MCF 10A (cell line): ENCODE data around the gene PKNOX2. TPM values are rescaled to one million over a fixed set of nuclear protein-coding genes. Genes with fewer than 3 reads are reported as not detected.

Experiments used
- Bru-seq: library from RNA; stranded (reverse); fragments of 400-500 nt; gene quantifications from one replicate; lab custom pipeline; 2021; lab: Mats Ljungman, UMichigan
- BruChase-seq, 2 experiments: library from RNA; stranded (reverse); fragments of 400-500 nt; gene quantifications; one replicate each; lab custom pipeline; 2021; lab: Mats Ljungman, UMichigan
- BruUV-seq: library from RNA; stranded (reverse); fragments of 400-500 nt; replicated peaks from 2 replicates; lab custom pipeline; 2021; lab: Mats Ljungman, UMichigan
- CTCF ChIA-PET: fragments of 300-600 bp; sonication (Branson Sonifier 250); formaldehyde crosslinking; extraction: SDS; loops from one replicate; lab custom pipeline; 2021; ENCODE audit warnings: antibody characterized with exemption, inconsistent platforms; lab: Yijun Ruan, JAX
- POLR2A ChIA-PET: fragments of 300-600, 350-650 bp; sonication (Branson Sonifier 250); formaldehyde crosslinking; extraction: SDS; loops from one replicate; lab custom pipeline; 2020; ENCODE audit warnings: antibody characterized with exemption, inconsistent platforms; lab: Yijun Ruan, JAX
- DNase-seq: peaks from one replicate; pipeline ENCODE4 v3.0.0-alpha.2; 2018; ENCODE audit not compliant: unreplicated experiment
- H3K27ac Mint-ChIP-seq: one replicate; pipeline ENCODE4 v1.8.0; 2022; ENCODE audit warnings: mild to moderate bottlenecking, low read depth, mixed read lengths; ENCODE audit not compliant: unreplicated experiment
- H3K27me3 Mint-ChIP-seq: one replicate; pipeline ENCODE4 v1.8.0; 2022; ENCODE audit warnings: mixed read lengths; ENCODE audit not compliant: insufficient read depth, unreplicated experiment
- H3K36me3 Mint-ChIP-seq: one replicate; pipeline ENCODE4 v1.8.0; 2022; ENCODE audit warnings: mild to moderate bottlenecking, moderate library complexity, mixed read lengths; ENCODE audit not compliant: insufficient read depth, unreplicated experiment
- H3K4me1 Mint-ChIP-seq: one replicate; pipeline ENCODE4 v1.8.0; 2022; ENCODE audit warnings: mixed read lengths; ENCODE audit not compliant: insufficient read depth, unreplicated experiment
- H3K4me3 Mint-ChIP-seq: one replicate; pipeline ENCODE4 v1.8.0; 2022; ENCODE audit warnings: mild to moderate bottlenecking, moderate library complexity, mixed read lengths; ENCODE audit not compliant: unreplicated experiment
- H3K9me3 Mint-ChIP-seq: one replicate; pipeline ENCODE4 v1.8.0; 2022; ENCODE audit warnings: mixed read lengths; ENCODE audit not compliant: unreplicated experiment
- CTCF ChIP-seq: fragments of 200-600 bp; IDR thresholded peaks from one replicate; pipeline ENCODE4 v1.8.0; 2022; ENCODE audit warnings: antibody characterized with exemption, mild to moderate bottlenecking; ENCODE audit not compliant: unreplicated experiment
- intact Hi-C: fragments of 100-400 bp; cut with micrococcal nuclease; formaldehyde crosslinking; loops from 2 replicates; pipeline ENCODE4 v1.14.1; 2022
- long read RNA-seq: library from polyadenylated mRNA; stranded (forward); transcript quantifications from one replicate; pipeline ENCODE4 v2.0.0, GENCODE V29; 2022
- total RNA-seq: library from RNA; stranded (reverse); gene quantifications from 2 replicates; pipeline ENCODE4 v1.2.3, GENCODE V29; 2022

PKNOX2 gene
- not detected in 2 replicates for total RNA-seq
- Bru-seq, nascent RNA: percentile 5 among the genes with signal in this experiment
- BruChase-seq, experiment 1, labeled RNA remaining after a 6-hour chase: percentile 2 among the genes with signal in this experiment
- BruChase-seq, experiment 2, labeled RNA remaining after a 2-hour chase: percentile 2 among the genes with signal in this experiment
- long read RNA-seq: 0 reads

GRCh38 chr11:125164422-125165110, at the start of gene PKNOX2:
Gene PKNOX2 (plus strand): TSS chr11:125164751. CDS start chr11:125351306, 186,555 bp downstream.
- BruUV-seq: no TSS peak

GRCh38 chr11:125117429-125117828, 47.1 kb upstream of the PKNOX2 start:
- DNase-seq: no peak
- Mint-ChIP-seq H3K4me1 (no peaks in the 10 kb centered on the region), H3K27ac (no peak overlapping the region), H3K27me3 (no peaks in the 10 kb centered on the region), H3K36me3 (no peaks in the 10 kb centered on the region), H3K9me3 (peaks cover 8% of the 10 kb centered on the region), H3K4me3 (no peak overlapping the region)
- TF ChIP-seq CTCF: no peak
- no TSS peak for BruUV-seq
- CTCF ChIA-PET: interaction anchor here (0.9 to 1.5 kb wide), 3 partner anchors 24 to 147 kb away, joined by 3 to 8 read pairs (median 4); no protein-coding TSS in a partner anchor
- POLR2A ChIA-PET: interaction anchor here (0.6 to 1.2 kb wide), 2 partner anchors 25 to 33 kb away, joined by 3 read pairs; no protein-coding TSS in a partner anchor
- intact Hi-C loops: no loop called here

More at GRCh38 chr11:125164422-125165110, at the start of gene PKNOX2:
- Mint-ChIP-seq H3K4me1 (peaks cover 6% of the 10 kb centered on the region), H3K4me3 (peak within 1 kb of the TSS; percentile 92), H3K36me3 (no peaks in the 10 kb centered on the region), H3K27ac (no peak within 1 kb of the TSS), H3K9me3 (no peaks in the 10 kb centered on the region), H3K27me3 (peaks cover 16% of the 10 kb centered on the region)
- intact Hi-C loops: loop anchor here (1.0 kb wide), 2 partner anchors 181 to 241 kb away; no protein-coding TSS in a partner anchor
- ChIA-PET POLR2A (interaction anchor here (0.6 kb wide), 1 partner anchor 199 kb away, joined by 3 read pairs; no protein-coding TSS in a partner anchor), CTCF (interaction anchor here (0.6 to 14.8 kb wide), 26 partner anchors 10 to 530 kb away, joined by 3 to 192 read pairs (median 4); no protein-coding TSS in a partner anchor)
- DNase-seq: peak; percentile 57
- TF ChIP-seq CTCF: peak; percentile 46

- TF ChIP-seq CTCF: no peak
- POLR2A ChIA-PET: interaction anchor here (0.7 to 1.3 kb wide), 2 partner anchors 11 to 132 kb away, joined by 3 read pairs; no protein-coding TSS in a partner anchor
- DNase-seq: no peak
- intact Hi-C loops: no loop called here
- no TSS peak for BruUV-seq
- Mint-ChIP-seq H3K27ac (no peak overlapping the region), H3K27me3 (no peaks in the 10 kb centered on the region), H3K36me3 (no peaks in the 10 kb centered on the region), H3K4me3 (no peak overlapping the region), H3K9me3 (no peaks in the 10 kb centered on the region), H3K4me1 (no peaks in the 10 kb centered on the region)
- CTCF ChIA-PET: interaction anchor here (1.0 to 3.5 kb wide), 5 partner anchors 11 to 152 kb away, joined by 3 to 34 read pairs (median 8); partner anchors contain the start of gene TMEM218
These were observed 41.2 kb upstream of the PKNOX2 start for GRCh38 chr11:125123194-125123946.
